T-helper 22 cell (primary cell): ENCODE results near the gene SLC25A40.
"Not testable (repeated sequence)": the region's sequence is repeated elsewhere in the genome, so short reads cannot be mapped to it uniquely, and the experiment has no call there.

ENCODE experiments used
- DNase-seq: peaks from one replicate; pipeline ENCODE4 v3.0.0-alpha.2; 2020; ENCODE audit warnings: low read depth

The SLC25A40 gene

DNA sequence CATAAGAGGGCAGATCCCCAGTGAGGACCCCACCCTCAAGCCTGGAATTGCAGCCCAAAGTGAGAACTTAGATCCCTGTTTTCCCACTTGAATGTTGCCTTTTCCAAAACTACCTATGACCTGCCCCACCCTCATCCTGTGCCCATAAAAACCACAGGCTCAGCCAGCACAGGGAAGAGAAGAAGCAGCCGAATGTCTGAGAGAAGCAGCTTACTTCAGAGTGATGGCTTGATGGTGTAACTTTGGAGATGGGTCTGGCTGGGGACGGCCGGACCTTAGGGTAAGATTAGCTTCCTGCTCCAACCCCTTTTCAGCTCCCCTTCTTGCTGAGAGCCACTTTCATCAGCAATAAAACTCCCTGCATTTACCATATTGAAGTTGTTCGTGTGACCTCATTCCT lies 5.7 kb downstream of the SLC25A40 start:
- no peak for DNase-seq

DNA sequence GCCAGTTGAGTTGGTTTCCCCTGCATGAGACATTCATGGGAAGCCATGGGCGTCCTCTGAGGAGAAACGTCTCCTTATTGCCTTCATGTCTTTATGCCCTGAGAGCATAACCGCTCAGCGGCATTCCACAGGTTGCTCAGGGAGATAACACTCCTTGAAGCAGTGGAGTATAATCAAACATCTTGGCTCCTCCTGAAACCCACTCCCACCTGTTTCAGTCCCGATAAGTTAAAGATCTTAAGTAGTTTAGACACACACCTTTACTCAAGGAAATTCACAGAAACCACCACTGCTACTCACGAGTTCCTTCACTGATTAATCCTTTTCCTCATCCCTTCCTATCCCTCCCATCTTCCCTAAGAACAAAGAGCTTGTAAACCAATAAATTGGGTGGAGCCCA lies 9.6 kb downstream of the SLC25A40 start:
- DNase-seq, result not testable (repeated sequence)

DNA sequence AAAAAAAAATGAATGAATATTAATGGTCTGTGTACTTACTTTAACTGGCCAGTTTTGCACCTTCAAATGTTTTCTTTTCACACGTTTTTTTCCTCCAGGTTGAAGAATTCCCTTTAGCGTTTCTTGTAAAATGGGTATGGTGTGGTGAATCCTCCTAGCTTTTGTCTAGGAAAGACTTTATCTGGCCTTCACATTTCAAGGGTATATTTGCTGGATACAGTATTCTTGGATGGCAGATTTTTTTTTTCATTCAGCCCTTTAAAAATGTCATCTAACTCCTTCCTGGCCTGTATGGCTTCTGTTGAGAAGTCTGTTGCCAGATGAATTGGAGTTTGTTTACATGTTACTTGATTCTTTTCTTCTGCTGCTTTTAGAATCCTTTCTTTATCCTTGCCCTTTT lies 10.1 kb downstream of the SLC25A40 start:
- no peak for DNase-seq

DNA sequence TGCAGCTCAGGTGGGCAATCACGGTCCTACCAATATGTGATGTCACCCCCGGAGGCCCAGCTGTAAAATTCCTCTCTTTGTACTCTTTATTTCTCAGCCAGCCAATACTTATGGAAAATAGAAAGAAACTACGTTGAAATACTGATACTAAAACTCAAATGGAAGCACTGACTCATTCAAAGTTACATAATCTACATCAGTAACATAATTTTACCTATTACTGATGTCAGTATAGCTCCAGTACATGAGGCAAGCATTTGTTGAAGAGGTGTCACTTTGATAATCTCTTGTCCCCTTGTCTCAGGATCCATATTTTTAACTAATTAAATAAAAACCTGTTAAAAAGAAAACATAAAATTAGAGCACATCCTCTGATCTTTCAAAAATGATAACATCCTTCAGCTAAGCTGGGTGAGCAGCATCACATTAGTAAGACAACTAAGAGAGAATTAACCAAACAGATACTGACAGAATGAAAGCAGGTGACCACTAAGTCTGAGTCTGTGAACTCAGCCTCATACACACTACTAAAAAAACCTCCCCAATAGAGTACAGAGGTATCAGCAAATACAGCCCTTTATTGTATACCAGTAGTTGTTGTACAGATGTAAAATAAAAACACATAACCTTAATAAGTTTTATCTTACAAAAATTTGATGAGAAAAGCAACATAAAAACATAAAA lies 17.6 kb downstream of the SLC25A40 start:
- no peak for DNase-seq

DNA sequence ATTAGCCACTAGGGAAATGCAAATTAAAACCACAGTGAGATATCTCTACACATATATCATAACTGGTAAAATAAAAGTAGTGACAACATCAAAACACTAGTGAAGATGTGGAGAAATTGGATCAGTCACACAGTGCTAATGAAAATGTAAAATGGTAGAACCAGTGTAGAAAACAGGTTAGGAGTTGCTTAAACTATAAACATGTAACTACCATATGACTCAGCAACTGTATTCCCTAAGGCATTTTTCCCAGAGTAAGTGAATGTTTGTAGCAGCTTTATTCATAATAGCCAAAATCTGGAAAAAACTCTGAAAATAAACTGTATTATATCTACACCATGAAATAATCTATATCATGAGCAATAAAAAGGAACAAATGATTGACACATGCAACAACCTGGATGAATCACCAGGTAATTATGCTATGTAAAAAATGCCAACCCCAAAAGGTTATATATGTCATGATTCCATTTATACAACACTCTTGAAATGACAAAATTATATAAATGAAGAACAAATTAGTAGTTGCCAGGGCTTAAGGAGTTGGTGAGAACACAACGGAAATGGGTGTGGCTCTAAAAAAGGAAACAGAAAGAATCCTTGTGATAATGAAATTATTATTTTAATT lies 22.8 kb downstream of the SLC25A40 start:
- DNase-seq, result no peak

DNA sequence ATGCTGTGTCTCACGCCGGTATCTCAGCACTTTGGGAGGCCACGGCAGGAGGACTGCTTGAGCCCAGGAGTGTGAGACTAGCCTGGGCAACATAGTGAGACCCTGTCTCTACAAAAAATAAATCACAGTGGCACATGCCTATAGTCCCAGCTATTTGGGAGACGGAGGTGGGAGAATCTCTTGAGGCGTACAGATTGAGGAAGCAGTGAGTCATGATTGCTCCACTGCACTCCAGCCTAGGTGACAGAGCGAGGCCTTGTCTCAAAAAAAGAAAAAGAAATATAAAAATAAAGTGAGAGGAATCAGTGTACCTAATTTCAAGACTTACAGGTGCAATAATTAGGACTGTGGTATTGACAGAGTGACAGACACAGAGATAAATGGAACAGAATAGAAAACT lies 23.9 kb downstream of the SLC25A40 start:
- DNase-seq, result no peak

DNA sequence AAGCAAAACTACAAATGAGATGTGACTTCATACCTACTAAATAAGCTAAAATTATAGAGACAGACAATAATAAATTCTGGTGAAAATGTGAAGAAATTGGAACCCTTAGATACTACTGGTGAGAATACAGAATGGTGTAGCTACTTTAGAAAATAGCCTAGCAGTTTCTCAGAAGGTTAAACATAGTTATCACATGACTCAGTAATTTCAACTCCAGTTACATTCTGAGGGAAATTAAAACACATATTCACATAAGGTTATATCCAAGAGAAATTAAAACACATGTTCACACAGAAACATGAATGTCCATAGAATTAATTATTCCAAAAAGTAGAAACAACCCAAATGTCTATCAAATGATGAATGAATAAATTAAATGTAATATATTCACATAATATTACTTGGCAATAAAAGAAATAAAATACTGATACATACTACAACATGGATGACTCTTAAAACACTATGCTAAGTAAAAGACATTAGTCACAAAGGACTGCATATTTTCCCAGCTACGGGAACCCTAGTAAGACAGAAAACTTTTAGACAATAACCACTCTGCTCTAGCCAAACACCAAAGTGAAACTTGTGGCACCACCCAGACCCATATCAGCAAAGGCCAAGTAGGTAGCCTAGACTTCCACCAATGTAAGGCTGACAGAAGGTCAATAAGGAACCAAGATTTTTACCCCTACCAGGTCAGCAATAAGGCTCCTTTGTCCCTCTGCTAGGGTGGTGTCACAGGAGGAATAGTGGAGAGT lies 25.1 kb downstream of the SLC25A40 start:
- no peak for DNase-seq

DNA sequence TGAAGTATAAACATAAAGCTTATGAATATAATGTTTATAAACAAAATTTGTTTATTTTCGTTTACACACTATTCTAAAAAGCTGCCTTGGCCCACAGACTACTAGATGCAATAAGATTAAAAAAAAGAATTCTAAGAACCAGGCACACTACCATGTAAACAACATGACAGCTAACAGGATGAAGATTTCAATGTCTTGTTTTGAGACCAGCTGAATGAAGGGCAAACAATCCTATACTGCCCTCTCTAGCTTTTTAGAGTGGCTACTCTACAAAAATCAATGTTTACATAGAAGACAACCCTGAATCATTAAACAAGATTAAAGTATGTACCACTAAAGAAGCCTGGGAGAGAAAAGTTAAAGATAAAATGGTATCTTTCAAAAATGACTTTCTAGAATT lies 38.6 kb downstream of the SLC25A40 start:
- no peak for DNase-seq

DNA sequence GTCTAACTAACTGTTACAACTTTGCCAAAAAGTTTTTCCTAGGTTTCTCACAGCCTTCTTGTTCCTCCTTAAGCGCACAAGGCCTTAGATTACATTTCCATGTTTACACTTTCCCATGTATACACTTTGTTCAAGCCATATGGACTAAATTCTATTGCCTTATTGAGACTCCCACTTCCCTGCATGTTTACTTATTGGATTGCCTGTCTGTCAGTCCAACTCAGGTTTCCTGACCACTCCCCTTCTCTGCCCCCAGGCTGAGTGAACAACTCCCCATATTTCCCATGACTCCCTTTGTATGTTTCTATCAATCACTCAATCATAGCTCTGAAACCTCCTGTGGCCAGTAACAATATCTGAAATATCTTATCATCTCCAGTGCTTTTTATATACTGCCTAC lies 43.0 kb downstream of the SLC25A40 start:
- DNase-seq, result no peak

DNA sequence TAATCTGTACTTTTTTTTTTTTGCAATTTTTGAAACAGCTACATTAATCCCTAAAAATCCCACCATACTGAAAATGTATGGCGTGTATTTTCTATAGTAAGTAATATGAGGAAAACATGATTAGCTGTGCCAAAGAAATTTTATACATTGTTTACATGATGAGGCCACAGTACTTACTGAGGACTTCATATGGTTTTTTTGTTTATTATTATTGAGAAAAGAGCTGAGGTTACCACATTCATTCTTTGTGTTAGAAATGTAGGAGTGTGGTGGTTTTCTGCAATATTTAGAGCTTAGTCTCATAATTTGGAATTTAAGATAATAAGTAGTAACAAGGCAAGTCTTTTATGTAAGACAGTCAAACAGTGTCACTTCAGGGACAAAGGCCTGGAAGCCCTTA lies 45.1 kb downstream of the SLC25A40 start:
- no peak for DNase-seq

DNA sequence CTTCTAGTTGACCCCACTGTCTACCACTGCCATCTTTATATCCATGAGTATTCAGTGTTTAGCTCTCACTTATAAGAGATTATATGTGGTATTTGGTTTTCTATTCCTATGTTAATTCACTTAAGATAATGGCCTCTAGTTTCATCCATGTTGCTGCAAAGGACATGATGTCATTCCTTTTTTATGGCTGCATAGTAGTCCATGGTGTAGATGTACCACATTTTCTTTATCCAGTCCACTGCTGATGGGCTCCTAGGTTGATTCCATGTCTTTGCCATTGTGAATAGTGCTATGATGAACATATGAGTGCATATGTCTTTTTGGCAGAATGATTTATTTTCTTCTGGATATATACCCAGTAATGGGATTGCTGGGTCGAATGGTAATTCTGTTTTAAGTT lies 47.8 kb downstream of the SLC25A40 start:
- DNase-seq, result not testable (repeated sequence)

DNA sequence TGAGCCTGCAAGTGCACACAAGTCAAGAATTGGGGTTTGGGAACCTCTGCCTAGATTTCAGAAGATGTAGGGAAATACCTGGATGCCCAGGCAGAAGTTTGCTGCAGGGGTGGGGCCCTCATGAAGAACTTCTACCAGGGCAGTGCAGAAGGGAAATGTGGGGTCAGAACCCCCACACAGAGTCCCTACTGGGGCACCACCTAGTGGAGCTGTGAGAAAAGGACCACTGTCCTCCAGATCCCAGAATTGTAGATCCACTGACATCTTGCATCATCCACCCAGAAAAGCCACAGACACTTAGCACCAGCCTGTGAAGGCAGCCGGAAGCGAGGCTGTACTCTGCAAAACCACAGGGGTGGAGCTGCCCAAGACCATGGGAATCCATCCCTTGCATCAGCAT lies 50.8 kb downstream of the SLC25A40 start:
- not testable (repeated sequence) for DNase-seq

DNA sequence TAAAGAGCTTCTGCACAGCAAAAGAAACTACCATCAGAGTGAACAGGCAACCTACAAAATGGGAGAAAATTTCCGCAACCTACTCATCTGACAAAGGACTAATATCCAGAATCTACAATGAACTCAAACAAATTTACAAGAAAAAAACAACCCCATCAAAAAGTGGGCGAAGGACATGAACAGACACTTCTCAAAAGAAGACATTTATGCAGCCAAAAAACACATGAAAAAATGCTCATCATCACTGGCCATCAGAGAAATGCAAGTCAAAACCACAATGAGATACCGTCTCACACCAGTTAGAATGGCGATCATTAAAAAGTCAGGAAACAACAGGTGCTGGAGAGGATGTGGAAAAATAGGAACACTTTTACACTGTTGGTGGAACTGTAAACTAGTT lies 54.1 kb downstream of the SLC25A40 start:
- not testable (repeated sequence) for DNase-seq

DNA sequence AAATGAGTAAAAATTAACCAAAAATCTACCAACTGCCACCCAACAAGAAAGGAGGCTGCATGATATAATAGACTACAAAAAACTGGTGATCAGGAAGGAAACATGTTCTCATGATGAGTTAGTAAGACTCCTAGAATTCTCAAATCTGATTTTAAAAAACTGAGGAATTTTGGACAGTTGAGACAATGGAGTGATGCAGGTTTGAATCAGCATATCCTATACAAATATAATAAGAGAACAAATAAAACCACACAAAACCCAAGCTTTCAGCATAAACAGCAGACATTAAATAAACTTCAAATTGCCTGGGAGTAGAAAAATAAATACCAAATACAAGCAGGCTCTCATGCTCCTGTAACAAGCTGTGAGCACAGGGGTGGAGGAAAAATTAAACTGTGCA lies 57.8 kb downstream of the SLC25A40 start:
- no peak for DNase-seq

DNA sequence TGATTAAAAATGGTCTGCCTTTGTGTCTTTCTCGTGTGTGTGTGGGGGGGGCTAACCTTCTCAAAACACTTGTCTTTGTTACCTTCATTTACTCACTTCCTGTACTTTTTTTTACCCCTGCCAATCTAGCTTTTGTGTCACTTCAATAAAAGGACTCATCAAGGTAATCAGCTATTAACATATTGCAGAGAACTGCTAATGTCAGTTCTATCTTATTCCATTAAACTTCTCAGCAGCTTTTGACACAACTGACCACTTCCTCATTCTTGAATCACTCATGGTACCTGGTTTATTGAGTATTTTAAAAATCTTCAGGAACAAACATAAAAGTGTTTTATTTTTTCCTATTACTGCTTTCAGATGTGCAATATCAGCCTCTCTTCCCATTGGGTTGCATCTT lies 59.8 kb downstream of the SLC25A40 start:
- no peak for DNase-seq

DNA sequence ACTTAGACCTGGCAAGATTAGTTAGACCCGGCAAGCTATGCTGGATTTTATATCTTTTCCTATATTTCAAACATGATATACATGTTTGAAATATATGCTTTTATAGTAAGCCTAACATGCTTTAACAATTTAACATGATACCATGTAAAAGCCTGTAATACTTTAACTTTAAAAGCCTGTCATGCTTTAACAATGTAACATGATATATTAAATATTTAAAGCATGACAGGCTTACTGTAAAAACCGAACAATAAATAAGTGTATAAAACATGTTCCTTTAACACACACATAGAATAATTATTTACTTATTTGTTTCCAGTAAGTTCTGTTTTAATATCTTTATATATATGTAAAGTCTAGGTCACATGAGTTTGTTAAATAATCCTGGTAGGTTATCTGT lies 65.4 kb downstream of the SLC25A40 start:
- DNase-seq, result no peak

DNA sequence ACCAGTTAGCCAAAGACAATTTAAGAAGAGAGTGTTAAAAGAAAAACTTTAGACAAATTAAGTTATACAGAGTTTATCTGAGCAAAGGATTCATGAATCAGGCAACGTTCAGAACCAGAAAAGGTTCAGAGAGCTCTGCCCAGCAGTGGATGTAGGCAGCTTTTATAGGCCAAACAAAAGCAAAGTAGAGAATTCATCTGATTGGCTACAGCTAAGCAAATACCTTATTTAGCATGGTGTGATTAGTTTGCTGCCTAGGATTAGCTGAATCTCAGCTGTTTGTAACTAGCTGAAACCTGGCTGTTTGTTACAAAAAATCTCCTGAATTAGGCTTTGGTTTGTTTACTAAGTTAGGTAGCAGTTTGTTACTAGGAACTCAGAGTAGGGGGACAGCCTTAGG lies 66.0 kb downstream of the SLC25A40 start:
- DNase-seq, result no peak

DNA sequence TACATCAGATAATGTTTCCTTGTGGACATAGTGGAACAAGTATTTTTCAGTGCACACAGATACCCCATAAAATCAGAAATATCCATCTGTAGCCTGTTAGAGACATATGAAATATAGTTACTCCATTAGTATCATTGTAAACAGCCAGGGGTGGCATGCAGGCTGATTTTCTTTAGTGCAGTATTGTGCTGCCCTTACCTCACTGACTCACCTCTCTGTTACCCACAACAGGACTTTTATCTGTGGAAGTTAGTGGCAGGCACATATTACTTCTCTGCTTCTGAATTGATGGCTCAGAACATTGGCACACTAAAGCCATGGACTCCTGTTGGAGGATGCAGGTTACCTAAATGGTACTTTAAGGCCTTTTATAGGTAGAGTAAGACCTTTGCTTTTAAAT lies 70.0 kb downstream of the SLC25A40 start:
- no peak for DNase-seq

DNA sequence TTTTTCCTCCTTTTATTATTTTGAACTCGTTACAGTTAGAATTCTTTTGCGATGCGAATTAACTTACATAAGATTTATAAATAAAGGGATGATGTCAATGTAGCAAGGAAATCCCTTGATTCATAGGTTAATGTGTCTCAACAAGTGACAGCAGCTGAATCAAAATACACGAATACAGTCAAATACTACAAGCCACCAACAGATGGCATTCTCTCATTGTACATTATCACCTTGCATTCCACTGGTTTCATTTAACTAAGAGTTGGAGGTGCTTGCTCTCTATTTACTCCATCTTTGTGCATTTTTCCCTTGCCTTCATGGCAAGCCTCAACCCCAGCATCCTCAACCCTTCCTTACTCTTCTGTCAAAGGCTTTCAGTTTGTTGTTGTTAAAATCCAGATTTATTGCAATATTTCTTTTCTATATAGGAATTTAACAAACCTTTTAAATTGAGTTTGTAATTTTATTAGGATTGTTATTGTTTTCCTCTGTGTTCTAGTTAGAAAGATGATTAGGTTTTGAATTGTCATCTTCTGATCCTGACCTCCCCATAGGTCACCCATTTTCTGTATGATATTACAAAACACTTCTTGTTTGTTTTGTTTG lies 78.3 kb downstream of the SLC25A40 start:
- no peak for DNase-seq

DNA sequence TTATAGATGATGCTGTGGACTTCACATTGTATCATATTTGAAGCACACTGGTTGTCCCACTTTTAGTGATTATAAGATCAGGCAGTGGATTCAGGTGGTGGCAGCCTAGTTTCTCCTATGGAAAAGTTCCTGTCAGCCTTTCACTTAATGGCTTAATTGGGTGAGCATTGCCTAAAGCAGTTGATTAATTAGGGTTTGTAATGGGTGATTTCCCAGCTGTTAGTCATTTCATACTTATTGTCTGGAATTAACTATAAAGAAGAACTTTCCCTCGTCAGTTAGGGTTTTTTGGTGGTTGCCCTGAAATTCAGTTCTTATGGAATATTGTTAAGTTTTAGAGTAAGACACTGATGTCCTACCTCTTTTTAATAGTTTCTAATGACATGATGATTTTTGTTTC lies 78.8 kb downstream of the SLC25A40 start:
- no peak for DNase-seq

DNA sequence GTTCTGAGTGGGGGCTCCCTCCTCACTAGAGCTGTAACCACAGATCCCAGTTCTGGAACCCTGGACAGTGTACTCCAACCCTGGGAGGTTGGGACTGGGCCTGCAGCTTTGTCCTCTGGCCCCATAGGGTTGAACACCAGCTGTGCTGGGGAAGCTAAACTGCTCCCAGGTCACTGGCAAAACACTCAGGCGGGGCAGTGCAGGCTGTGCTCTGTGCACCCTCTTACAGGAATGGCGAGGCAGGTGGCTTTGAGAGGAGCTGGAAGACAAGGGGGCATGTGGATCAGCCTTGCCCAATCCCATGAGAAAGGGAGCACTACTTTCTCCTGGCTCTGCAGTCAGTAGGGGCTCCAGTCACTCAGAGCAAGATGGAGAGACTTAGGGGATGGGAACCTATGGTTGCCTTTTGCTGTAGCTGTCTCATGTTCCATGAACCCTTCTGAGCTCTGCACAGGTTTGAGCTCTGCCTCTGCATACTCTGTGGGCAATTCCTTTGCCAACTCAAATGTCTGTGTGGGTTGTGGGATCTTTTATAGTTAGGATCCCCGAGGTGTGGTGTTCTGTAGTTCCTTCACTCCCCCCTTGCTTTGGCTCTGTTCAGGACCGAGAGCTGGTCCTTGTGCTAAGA lies 90.7 kb downstream of the SLC25A40 start:
- no peak for DNase-seq

DNA sequence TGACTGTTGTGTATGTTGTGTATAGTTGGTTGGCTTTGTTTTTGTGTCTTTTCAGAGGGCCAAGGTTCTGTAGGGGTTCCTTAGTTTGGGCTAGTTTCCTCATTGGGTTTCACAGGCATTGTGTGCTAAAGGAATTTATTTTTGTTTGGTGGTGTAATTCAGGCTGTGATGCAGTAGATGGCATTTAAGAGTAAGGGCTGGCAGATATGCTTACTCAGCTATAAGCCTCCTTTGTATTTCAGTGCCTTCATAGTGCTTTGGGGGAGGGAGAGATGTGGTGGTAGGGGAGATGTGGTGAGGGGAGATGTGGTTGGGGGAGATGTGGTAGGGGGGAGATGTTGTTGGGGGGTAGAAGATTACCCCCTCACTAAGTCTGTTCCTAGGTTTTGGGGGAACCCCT lies 91.7 kb downstream of the SLC25A40 start:
- DNase-seq, result no peak
